ENCODE measurements around the gene RSPH1. TPM values are rescaled to one million over a fixed set of nuclear protein-coding genes. Genes with fewer than 3 reads are reported as not detected.

The RSPH1 gene
- total RNA-seq, 2 experiments from 2014 or later, result not detected

DNA sequence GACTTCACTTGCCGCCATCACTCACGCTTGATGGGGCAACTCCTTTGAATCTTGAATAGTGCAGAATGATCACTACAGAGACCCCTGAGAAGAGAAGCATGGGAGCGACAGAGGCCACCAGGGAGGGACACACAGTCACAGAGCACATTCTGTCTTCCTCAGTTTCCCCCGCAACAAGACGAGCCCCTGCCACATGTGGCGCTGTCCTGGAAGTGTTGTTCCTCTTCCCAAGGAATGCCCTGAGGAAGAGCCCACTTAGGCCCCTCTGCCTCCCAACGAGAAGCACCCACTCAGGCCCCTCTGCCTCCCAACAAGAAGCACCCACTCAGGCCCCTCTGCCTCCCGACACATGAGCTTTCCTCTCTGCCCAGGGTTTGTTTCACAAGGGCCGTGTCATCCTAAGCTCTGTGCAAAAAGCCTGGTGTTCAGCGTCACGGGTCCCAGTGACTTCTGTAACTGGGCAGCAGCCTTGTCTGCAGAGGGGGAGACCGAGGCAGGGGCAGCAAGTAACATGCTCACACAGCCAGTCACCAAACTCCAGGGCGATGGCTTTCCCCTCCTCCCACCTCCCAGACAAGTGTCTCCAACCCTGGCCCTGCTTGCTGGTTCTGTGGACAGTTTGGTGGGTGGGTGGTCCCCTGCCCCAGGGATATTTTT, 37.4 kb upstream of the RSPH1 start:
- H3K36me3 Mint-ChIP-seq (ENCODE audit: low read depth), result peaks cover 2% of the 10 kb centered on the region
- ATAC-seq, result no peak
- no peak overlapping the region for H3K27ac Mint-ChIP-seq
- intact Hi-C loops (cut with micrococcal nuclease), result no loop called here
- ChIA-PET POLR2A (interaction anchor here (1.0 kb wide), 1 partner anchor 23 kb away, joined by 3 read pairs; no protein-coding TSS in a partner anchor), CTCF (no interaction called here)
- no peaks in the 10 kb centered on the region for H3K9me3 Mint-ChIP-seq
- TF ChIP-seq, protein P1, sequence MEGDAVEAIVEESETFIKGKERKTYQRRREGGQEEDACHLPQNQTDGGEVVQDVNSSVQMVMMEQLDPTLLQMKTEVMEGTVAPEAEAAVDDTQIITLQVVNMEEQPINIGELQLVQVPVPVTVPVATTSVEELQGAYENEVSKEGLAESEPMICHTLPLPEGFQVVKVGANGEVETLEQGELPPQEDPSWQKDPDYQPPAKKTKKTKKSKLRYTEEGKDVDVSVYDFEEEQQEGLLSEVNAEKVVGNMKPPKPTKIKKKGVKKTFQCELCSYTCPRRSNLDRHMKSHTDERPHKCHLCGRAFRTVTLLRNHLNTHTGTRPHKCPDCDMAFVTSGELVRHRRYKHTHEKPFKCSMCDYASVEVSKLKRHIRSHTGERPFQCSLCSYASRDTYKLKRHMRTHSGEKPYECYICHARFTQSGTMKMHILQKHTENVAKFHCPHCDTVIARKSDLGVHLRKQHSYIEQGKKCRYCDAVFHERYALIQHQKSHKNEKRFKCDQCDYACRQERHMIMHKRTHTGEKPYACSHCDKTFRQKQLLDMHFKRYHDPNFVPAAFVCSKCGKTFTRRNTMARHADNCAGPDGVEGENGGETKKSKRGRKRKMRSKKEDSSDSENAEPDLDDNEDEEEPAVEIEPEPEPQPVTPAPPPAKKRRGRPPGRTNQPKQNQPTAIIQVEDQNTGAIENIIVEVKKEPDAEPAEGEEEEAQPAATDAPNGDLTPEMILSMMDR (IDR thresholded peaks at IDR 0.05), result no peak
- peak overlapping the region; percentile 11 for H3K4me3 Mint-ChIP-seq
- DNase-seq, result no peak
- H3K4me1 Mint-ChIP-seq (ENCODE audit: low read depth), result peaks cover 22% of the 10 kb centered on the region
- no peaks in the 10 kb centered on the region for H3K27me3 Mint-ChIP-seq

DNA sequence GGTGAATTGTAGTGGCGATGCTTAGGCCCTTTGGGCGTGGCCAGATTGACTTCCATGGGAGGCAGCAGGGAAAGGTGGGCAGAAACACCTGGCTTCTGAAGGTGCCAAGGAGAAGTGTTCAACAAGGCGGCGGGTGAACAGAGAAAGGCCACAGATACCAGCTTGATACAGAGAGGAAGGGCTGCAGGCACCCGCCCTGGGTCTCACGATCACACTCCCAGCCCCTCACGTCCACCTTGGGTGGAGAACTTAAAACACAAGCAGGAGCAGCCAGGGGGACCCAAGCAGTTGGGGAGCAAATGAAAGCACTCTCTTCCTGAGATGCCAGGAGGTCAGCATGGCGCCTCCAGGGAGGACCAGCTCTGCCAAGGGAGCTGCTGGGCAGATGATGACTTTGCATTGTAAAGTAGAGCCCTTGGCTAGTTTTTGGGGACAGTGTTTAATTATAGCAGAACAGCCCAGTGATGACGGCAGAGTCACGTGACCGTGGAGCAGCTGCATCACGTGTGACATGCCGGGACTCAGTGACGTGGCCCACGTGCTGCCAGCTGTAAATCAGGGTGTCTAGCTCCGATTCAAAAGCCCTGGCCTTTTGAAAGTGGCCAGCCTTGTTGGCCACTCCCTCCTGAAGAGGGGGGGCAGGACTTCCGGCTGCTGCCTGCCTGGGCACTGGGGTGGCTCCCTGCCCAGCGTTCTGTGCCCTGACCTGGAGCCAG, 36.6 kb upstream of the RSPH1 start:
- CTCF ChIA-PET, result no interaction called here
- Mint-ChIP-seq H3K36me3 (ENCODE audit: low read depth) (peaks cover 2% of the 10 kb centered on the region), H3K27ac (no peak overlapping the region), H3K4me1 (ENCODE audit: low read depth) (peaks cover 29% of the 10 kb centered on the region), H3K4me3 (no peak overlapping the region), H3K27me3 (no peaks in the 10 kb centered on the region), H3K9me3 (no peaks in the 10 kb centered on the region)
- ATAC-seq (no peak), DNase-seq (no peak)
- POLR2A ChIA-PET, result interaction anchor here (1.0 kb wide), 1 partner anchor 35 kb away, joined by 3 read pairs; no protein-coding TSS in a partner anchor
- TF ChIP-seq, protein P1 (IDR thresholded peaks at IDR 0.05), result no peak
- intact Hi-C loops (cut with micrococcal nuclease), result no loop called here

DNA sequence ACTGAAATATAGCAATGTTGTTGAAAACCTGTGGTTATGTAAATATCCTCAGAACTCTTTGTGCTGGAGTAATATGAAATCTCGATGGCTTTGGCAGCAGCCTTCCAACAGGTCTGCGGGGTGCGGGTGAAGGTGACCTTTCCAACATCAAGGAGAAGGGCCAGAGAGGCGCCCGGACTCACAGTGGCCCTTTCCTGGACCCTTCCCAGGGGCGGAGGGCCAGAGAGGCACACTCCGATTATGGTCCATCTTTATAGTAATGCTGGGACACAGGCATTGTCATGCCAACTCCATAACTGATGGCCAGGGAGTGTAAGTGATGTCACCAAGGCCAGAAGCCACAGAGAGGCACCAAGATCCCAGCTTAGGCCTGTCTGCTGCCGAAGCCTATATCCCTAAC, 35.7 kb upstream of the RSPH1 start:
- H3K4me3 Mint-ChIP-seq, result no peak overlapping the region
- POLR2A ChIA-PET, result interaction anchor here (1.0 kb wide), 1 partner anchor 35 kb away, joined by 3 read pairs; no protein-coding TSS in a partner anchor
- CTCF ChIA-PET, result no interaction called here
- intact Hi-C loops (cut with micrococcal nuclease), result no loop called here
- TF ChIP-seq, protein P1 (IDR thresholded peaks at IDR 0.05), result no peak
- H3K27me3 Mint-ChIP-seq, result no peaks in the 10 kb centered on the region
- no peak overlapping the region for H3K27ac Mint-ChIP-seq
- DNase-seq, result no peak
- no peaks in the 10 kb centered on the region for H3K9me3 Mint-ChIP-seq
- peaks cover 38% of the 10 kb centered on the region for H3K4me1 Mint-ChIP-seq (ENCODE audit: low read depth)
- peaks cover 5% of the 10 kb centered on the region for H3K36me3 Mint-ChIP-seq (ENCODE audit: low read depth)
- no peak for ATAC-seq

DNA sequence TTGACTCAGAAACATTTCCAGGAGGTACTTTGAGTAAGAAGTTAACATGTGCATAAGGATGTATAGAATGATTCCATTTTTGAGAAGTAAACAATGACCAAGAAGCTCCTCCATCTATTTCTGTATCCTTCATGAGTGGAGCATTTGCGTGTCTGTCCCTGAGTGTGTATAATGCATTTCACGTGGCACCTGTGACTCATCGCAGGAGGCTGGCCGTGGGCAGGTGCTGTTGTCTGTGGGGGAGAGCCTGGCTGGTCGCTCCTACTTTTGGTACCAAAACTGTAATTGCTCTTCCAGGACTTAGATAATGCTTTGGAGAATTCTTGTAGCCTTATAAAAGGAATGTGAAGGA, 34.1 kb upstream of the RSPH1 start:
- Mint-ChIP-seq H3K4me1 (ENCODE audit: low read depth) (peaks cover 53% of the 10 kb centered on the region), H3K27me3 (no peaks in the 10 kb centered on the region), H3K27ac (no peak overlapping the region), H3K9me3 (no peaks in the 10 kb centered on the region), H3K36me3 (ENCODE audit: low read depth) (peaks cover 15% of the 10 kb centered on the region), H3K4me3 (no peak overlapping the region)
- peak; percentile 46 for DNase-seq
- ChIA-PET CTCF (no interaction called here), POLR2A (no interaction called here)
- ATAC-seq, result no peak
- TF ChIP-seq, protein P1 (IDR thresholded peaks at IDR 0.05), result no peak
- intact Hi-C loops (cut with micrococcal nuclease), result no loop called here

Data from activated CD8-positive, alpha-beta T cell treated with anti-CD3 and anti-CD28 coated beads for 36 hours (primary cell).